ENCODE results near the gene MARK4.

DNA sequence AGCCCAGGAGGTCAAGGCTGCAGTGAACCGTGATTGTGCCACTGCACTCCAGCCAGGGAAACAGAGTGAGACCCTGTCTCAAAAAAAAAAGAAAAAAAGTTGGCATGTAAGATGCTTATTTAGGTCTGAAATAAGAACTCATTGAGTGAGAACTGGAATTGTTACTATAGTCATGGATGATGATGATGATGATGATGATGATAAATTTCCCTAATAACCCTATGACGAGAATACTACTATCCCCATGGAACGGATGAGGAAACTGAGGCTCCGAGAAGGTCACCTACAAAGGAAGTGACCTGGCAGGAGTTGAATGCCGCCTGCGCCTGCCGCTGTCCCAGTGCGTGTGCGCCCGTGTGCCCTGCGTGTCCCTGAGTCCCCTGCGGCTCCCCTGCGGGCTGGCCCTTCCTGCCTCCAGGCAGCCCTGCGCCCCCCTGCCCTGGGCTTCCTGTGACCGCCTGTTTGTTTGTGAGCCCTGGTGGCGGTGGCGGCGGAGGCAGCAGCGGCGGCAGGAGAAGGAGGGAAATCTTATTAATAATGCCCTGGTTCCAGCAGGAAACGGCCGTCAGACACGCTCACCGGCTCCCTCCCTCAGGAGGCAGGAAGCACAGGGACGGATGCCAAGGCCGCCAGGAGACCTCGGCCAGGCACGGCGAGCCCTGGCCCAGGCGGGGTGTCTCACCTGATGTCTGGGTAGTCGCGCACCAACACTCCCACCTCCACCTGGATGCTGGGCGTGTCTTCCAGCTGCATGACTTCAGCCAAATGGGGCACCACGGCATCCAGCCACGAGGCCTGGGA lies 35.5 kb upstream of the MARK4 start:
- TF ChIP-seq POLR2AphosphoS5 (IDR thresholded peaks at IDR 0.05; ENCODE audit: low read depth, low read length) (no peak), POLR2A (IDR thresholded peaks at IDR 0.05; ENCODE audit: low read depth, low read length) (no peak)
